Measurements from ENCODE around the gene SSTR4. TPM values are rescaled to one million over a fixed set of nuclear protein-coding genes. Genes with fewer than 3 reads are reported as not detected.

SSTR4 gene
- total RNA-seq, 1 donor from 2014 or later = not detected

- intact Hi-C loops (cut with micrococcal nuclease) = loop anchor here (10.0 kb wide), 1 partner anchor 345 kb away; no protein-coding TSS in a partner anchor
- DNase-seq = no peak
- ATAC-seq = no peak
Observed at GRCh38 chr20:23059846-23060245, 24.7 kb downstream of the SSTR4 start.

DNA sequence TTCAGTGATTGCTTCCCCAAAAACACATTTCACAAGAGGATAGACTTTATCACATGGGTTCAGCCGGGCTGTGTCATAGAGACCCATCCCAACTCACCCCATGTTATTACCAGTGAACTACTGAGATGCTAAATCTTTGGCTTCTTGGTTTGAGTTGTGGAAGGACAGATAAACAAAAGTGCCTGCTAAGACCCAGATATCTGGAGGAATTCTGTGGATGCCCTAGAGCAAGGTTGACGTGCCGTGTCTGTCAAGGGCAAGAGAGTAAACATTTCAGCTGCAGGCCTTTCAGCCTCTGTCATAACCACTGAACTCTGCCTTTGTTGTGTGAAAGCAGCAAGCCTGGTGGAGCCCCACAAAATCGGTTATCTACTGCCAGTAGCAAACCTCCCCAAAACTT is 25.5 kb downstream of the SSTR4 start:
- ATAC-seq (no peak), DNase-seq (no peak)
- intact Hi-C loops (cut with micrococcal nuclease) = no loop called here

DNA sequence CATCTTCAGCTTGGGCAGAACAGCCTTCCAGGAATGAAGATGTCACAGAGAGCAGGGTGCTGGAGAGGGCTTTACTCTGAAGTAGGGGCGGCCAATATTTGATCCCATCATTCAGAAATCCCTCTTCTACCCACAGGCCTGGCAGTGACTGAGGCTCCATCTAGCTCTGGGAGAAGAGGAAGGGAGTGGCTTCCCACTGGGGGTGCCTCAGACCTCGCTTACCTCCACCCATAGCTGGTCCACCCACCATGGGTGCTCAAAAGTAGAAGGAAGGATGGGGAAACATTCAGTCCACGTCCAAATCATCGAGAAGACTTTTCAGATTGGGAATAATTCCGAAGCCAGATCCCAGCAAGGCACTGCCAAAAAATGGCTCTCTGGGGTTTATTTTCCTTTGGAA is 26.1 kb downstream of the SSTR4 start:
- ATAC-seq (peak; percentile 38), DNase-seq (no peak)
- intact Hi-C loops (cut with micrococcal nuclease) = no loop called here

DNA sequence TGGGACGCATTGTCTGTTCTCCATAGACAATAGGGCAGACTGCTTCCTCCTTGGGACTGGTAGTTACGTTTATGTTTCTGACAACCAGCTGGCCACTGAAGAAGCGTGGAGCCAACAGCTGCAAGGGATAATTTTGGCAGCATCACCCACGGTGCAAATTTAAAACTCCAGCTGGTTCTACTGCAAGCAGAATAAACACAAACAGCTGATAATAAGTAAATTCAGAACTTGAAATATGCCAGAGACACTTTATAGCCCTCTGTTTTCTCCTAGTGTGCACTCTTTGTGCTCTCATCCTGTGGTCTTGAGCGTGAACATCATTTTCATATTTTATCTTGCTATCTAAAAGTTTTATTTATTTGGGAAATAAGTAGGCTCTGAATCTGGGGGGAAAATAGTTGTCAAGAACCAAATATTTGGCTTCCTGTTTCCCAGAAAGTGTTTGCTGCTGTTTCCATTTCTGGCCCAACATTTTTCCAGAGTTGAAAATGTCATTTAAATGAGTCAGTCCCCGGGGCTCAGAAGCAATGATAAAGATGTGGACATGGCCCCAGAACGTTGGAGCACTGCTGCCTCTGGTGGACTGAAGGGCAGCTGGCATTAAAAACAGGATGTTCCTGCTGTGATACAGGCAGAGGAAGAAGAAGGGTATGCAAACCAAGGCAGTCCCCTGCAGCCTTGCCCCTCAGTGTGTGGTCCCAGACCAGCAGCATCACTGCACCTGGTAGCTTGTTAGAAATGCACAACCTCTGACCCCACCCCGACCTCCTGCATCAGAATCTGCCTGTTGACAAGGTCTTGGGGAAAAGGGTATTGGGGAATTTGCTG is 26.8 kb downstream of the SSTR4 start:
- DNase-seq = peak; percentile 47
- ATAC-seq = peak; percentile 89
- intact Hi-C loops (cut with micrococcal nuclease) = no loop called here

DNA sequence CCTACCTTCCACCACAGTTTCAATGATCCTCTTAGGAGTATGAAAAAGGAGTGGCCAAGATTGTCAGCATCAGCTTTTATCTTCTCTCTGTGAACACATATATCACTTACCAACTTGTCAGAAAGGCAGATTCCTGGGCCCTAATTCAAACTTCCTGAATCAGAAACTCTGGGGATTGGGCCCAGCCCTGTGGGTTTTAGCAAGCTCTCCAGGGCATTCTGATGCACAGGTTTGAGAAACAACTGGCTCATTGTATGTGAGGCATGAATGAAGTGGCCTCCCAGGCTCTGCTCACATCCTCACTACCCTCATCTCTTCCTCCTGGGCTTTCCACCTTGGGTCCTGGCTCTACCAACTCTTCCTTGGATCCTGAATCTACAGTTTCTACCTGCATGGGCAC is 27.5 kb downstream of the SSTR4 start:
- intact Hi-C loops (cut with micrococcal nuclease) = no loop called here
- DNase-seq (no peak), ATAC-seq (no peak)

DNA sequence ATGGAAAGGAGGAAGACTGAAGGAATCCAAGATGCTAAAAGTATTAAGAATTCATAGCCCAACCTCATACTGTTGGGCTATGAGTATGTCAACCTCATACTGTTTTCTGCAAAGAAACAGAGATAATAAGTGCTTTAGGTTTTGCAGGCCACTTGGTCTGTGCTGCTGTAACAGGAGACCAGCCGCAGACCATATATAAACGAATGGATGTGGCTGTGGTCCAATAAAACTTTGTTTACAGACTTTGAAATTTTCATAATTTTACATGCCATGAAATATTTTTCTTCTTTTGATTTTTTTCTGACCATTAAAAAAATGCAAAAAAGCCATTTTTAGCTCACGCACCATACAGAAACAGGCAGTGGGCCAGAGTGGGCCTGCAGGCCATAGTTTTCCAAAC is 28.1 kb downstream of the SSTR4 start:
- ATAC-seq (no peak), DNase-seq (no peak)
- intact Hi-C loops (cut with micrococcal nuclease) = no loop called here

DNA sequence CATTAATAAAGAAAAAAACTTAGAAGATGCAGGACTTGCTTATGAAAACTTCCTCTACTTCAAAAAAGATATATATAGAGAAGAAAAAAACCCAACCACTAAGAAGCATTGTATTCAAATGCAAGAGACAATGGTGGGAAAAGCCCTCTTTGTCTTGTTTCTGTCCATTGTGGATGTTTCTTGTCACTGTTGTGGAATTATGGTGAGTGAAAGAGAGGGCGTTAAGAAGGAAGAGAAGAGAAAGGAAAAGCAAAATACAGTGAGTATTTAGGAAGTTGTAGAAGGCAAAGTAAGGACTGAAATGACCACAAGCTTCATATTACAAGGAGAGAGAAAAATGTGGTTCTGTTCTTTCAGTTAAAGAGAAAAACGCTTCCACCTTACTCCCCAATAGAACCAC is 28.5 kb downstream of the SSTR4 start:
- no peak for DNase-seq
- ATAC-seq = no peak
- intact Hi-C loops (cut with micrococcal nuclease) = no loop called here

DNA sequence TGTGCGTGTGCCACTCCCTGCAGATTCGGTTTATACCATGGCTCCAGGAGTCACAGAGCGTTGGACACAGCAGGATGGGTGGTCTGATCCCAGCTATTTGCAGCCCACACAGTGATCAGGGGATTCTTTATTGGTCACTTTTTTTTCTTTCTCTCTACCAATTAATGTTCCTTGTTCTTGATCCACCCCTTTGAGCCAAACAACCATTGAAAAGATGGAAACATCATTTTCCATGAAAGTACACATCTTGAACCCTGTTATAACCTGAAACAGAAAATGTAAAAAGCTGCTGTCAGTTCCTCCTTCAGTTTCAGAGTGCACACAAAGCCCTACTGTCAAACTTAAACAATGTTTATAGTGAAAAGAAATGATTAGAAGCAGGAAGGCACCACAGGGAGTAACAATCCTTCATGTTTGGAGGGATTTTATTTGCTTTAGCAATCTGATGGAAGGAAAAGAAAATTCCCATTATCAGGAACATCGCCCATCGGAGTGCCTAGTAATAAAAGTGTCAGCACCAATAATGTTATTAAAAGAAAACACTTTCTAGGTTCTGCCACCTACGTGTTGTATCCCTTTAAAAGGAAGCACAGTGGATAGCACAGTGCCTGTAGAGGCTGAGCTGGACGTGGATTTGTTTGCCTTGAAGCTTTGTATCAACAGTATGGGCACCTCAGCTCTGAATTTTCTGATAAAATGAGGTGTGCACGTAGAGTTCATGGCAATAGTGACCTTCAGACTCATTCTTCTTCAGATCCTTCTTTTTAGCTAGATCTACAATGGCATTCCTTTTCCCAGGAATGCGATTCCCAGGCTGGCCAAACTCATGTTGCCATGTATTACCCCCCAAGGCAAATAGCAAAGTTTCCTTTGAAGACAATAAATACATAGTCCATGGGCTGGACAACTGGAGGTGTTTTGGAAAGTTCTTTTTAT is 30.4 kb downstream of the SSTR4 start:
- ATAC-seq = no peak

DNA sequence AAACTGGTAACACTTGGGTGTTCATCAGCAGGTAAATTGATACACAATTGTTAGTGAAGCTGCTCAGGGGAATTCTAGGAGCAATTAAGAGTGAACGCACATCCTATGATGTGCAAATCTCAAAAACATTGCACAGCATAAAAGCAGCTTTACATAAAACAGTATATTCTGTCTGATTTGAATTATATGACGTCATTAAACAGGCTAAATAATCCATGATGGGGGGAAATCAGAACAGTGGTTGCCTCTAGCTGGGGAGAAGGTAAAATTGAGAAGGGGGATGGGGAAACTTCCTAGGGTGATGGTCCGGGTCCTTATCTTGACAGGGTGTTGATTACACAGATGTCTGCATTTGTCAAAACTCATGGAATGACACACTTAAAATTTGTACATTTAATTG is 31.7 kb downstream of the SSTR4 start:
- intact Hi-C loops (cut with micrococcal nuclease) = no loop called here
- no peak for ATAC-seq
- DNase-seq = no peak

More for the DNA sequence above, 30.4 kb downstream of the SSTR4 start:
- DNase-seq = no peak
- intact Hi-C loops (cut with micrococcal nuclease) = no loop called here

DNA sequence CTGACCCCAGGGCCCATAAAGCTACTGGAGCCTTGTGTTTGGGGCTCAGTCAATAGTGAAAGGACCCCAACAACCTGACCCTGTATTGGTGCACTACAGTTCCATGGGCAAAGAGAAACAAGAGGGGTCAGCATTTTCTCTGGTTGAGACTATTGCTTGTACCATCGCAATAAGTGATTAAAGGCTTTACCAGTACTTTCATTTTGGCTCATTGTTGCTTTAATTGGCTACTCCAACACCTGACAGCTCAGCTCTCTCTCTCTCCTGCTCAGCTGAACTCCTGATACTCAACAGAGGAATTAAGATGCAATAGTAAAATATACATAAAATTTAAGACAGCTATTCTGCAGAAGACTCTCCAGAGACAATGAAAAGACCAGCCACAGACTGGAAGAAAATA is 33.2 kb downstream of the SSTR4 start:
- no peak for DNase-seq
- intact Hi-C loops (cut with micrococcal nuclease) = no loop called here
- no peak for ATAC-seq

DNA sequence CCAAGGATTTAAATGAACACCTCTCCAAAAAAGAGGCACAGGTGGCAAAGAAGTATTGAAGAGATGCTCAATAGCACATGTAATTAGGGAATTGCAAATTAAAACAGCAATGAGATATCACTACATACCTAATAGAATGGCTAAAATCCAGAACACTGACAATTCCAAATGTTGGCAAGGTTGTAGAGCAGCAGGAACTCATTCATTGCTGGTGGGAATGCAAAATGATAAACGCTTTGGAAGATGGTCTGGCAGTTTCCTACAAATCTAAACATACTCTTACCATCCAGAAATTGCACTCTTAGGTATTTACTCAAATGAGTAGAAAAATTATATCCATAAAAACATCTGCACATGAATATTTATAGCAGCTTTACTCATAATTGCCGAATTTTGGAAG is 34.0 kb downstream of the SSTR4 start:
- intact Hi-C loops (cut with micrococcal nuclease) = no loop called here
- ATAC-seq (no peak), DNase-seq (no peak)

DNA sequence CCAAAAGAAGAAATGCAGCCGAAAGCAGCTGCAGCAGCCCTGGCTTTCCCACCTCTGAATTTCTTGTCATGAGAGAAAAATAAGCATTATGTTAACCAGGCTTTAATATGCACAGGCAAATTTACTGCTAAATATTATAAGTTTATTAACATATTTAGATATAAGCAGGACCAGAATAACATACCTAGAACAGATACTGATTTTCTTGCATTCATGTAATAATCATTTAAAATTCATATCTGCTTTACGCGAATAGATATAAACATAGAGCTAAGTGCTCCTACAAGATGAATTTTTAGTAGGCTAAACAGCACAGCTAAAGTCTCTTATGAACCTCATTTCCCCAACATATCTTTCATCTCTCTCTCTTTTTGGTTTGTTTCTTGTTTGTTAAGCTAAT is 36.3 kb downstream of the SSTR4 start:
- DNase-seq = no peak
- ATAC-seq = no peak
- intact Hi-C loops (cut with micrococcal nuclease) = no loop called here

DNA sequence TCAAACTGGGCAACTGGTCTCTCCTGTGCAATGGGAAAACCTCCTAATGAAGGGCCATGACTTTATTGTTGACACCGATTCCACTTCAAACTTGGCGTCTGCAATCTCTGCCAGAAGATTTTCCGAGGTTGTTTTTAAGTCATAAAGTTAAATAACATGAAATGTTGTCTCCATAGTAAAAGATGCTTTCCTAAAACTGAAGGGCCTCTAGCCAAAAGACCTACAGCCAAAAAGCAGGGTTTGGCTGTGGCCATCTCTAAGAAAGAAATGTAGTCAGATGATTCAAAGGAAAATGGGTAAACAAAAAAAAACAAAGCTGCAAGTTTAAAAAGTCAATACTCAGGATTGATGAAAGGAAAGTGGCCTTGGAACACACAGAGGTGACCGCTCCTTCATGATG is 36.9 kb downstream of the SSTR4 start:
- ATAC-seq (no peak), DNase-seq (no peak)
- intact Hi-C loops (cut with micrococcal nuclease) = no loop called here

DNA sequence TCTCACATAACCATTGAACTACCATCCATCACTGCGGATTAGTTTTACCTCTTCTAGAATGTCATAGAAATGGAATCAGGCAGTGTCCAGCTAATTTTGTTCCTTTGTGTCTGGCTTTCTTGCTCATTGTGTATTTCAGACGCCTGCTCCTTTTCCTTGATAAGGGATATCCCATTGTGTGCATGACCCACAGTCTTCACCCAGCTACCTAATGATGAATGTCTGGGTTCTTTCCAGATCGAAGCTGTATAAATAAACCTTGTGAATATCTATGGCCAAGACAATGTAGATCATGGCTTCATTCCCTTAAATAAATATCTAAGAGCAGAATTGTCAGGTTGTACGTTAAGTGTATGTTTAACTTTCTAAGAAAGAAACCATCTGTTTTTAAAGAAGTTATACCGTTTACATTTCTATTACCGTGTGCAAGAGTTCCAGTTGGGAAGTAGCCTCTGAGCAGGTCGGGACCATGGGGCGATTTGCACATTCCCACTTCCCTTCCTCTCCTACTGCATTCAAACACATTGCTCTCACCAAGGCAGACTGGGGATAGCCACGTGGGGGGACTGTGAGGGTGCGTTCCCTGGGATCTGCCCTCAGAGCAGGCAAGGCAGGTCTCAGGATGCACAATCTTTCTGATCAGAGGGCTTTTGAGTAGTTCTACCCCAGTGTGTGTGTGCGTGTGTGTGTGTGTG is 37.9 kb downstream of the SSTR4 start:
- intact Hi-C loops (cut with micrococcal nuclease) = no loop called here
- no peak for DNase-seq
- no peak for ATAC-seq

GRCh38 chr20:23074052-23074451 is 38.9 kb downstream of the SSTR4 start:
- ATAC-seq = no peak
- intact Hi-C loops (cut with micrococcal nuclease) = no loop called here
- DNase-seq = no peak

GRCh38 chr20:23077277-23077676 is 42.2 kb downstream of the SSTR4 start:
- intact Hi-C loops (cut with micrococcal nuclease) = no loop called here
- DNase-seq = no peak
- ATAC-seq = no peak

GRCh38 chr20:23078351-23079015 is 43.4 kb downstream of the SSTR4 start:
- no peak for DNase-seq
- peak; percentile 46 for ATAC-seq
- intact Hi-C loops (cut with micrococcal nuclease) = no loop called here

DNA sequence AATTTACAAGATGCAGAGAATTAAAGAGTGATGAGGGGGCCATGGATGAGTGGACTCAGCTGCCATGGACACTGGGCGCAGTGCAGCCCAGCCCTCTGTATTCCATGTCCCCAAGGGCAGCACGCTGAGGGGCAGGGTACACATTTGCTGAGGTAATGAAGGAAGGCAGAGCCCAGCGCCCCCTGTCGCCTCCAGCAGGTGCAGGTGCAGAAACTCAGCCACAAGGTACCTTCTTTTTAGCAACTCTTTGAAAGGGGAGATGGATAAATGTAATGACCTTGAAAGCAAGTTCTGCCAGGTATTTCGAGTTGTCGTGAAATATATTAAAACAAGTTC is 43.9 kb downstream of the SSTR4 start:
- no peak for ATAC-seq
- no peak for DNase-seq
- intact Hi-C loops (cut with micrococcal nuclease) = no loop called here

DNA sequence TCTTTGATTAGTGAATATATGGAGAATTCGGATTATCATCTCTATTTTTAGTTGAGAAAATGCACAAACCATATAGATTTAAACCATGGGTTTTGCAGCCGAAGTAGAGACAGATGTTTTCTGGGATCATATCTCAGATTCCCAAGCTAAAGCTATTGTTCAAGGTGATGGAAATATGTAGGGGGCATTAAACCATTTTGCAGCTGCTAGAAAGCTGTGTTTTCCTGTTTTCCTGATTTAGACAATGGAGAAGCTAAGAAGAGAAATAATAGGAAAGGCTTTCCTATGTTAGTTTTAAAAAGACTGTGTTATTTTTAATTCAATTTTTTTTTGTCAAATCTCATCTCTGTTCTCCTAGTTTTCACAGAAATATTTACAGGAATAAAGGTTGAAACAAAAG is 44.8 kb downstream of the SSTR4 start:
- DNase-seq (no peak), ATAC-seq (no peak)
- intact Hi-C loops (cut with micrococcal nuclease) = no loop called here
